Body of pancreas (tissue), 4 donors: Measurements from ENCODE around the gene CD300H. TPM values are rescaled to one million over a fixed set of nuclear protein-coding genes. Genes with fewer than 3 reads are reported as not detected.
A peak's percentile ranks its signal among the peaks of the same experiment; 100 is the strongest.

Experiments used
- ATAC-seq: fragments of 150-250 bp; one replicate; pipeline ENCODE4 v1.9.1; 2016
- DNase-seq, 4 donors: peaks; one replicate each; pipeline ENCODE4 v3.0.0-alpha.2; 2019
- H3K27ac ChIP-seq, 4 donors: fragments of 200-600 bp; sonication (generic); 1 replicate in 3 of 4; 2 replicates in 1 of 4; pipeline versions ENCODE4 v1.5.1 to v1.6.1; 2016 to 2019; ENCODE audit warnings: mild to moderate bottlenecking in 1 of 4, mixed read lengths in 1 of 4, moderate library complexity in 1 of 4
- H3K27me3 ChIP-seq, 2 donors: fragments of 200-600 bp; sonication (generic); one replicate each; pipeline ENCODE4 v1.6.0; 2016; ENCODE audit warnings: mild to moderate bottlenecking in 1 of 2
- H3K36me3 ChIP-seq, 2 donors: fragments of 200-600 bp; sonication (generic); replicated peaks in 1 of 2; 2 replicates each; pipeline ENCODE4 v1.5.1; 2016; ENCODE audit warnings: low read depth in 2 of 2; ENCODE audit not compliant: insufficient read depth in 1 of 2
- H3K4me1 ChIP-seq: fragments of 200-600 bp; sonication (generic); one replicate; pipeline ENCODE4 v1.6.0; 2016
- H3K4me3 ChIP-seq, 2 donors: fragments of 200-600 bp; sonication (generic); 1 replicate in 1 of 2; 2 replicates in 1 of 2; pipeline ENCODE4 v1.5.1; 2016 to 2019
- H3K9me3 ChIP-seq, 3 donors: fragments of 200-600 bp; sonication (generic); 1 replicate in 2 of 3; 2 replicates in 1 of 3; pipeline ENCODE4 v1.5.1; 2016
- POLR2A ChIP-seq, 3 donors: fragments of 450-650 bp; IDR thresholded peaks; one replicate each; pipeline ENCODE4 v1.6.1; 2016; ENCODE audit warnings: antibody characterized with exemption in 3 of 3, mild to moderate bottlenecking in 2 of 3
- WGBS, 2 donors: methylation state at CpG; one replicate each; pipeline ENCODE4 v1.1.5; 2017; 5-methylcytosine and 5-hydroxymethylcytosine counted together
- intact Hi-C: fragments of 100-400 bp; cut with DNase I; formaldehyde crosslinking; loops from one replicate; pipeline ENCODE4 v1.15.1; 2023
- total RNA-seq, 2 donors: library from RNA; depleted of rRNA; stranded (reverse); fragments of >200 nt; gene quantifications; one replicate each; pipeline ENCODE4 v1.1.0, GENCODE V29; 2016
- TF ChIP-seq, protein P1 (sequence below), 7 experiments: fragments of 450-650 bp in 4 of 7; fragments of 200-600 bp in 3 of 7; sonication (generic) in 3 of 7; IDR thresholded peaks; one replicate each; pipeline ENCODE4 v1.5.1; 2016 to 2019; ENCODE audit warnings: antibody characterized with exemption in 7 of 7

The CD300H gene
- total RNA-seq, 2 donors from 2014 or later = not detected

GRCh38 chr17:74599023-74599399 lies 31.7 kb upstream of the CD300H start:
- no peaks in the 10 kb centered on the region for H3K9me3 ChIP-seq
- TF ChIP-seq, protein P1, sequence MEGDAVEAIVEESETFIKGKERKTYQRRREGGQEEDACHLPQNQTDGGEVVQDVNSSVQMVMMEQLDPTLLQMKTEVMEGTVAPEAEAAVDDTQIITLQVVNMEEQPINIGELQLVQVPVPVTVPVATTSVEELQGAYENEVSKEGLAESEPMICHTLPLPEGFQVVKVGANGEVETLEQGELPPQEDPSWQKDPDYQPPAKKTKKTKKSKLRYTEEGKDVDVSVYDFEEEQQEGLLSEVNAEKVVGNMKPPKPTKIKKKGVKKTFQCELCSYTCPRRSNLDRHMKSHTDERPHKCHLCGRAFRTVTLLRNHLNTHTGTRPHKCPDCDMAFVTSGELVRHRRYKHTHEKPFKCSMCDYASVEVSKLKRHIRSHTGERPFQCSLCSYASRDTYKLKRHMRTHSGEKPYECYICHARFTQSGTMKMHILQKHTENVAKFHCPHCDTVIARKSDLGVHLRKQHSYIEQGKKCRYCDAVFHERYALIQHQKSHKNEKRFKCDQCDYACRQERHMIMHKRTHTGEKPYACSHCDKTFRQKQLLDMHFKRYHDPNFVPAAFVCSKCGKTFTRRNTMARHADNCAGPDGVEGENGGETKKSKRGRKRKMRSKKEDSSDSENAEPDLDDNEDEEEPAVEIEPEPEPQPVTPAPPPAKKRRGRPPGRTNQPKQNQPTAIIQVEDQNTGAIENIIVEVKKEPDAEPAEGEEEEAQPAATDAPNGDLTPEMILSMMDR (IDR thresholded peaks at IDR 0.05) = no peak
- TF ChIP-seq POLR2A (IDR thresholded peaks at IDR 0.05) = no peak
- H3K4me1 ChIP-seq = no peaks in the 10 kb centered on the region
- H3K36me3 ChIP-seq = no peaks in the 10 kb centered on the region
- WGBS, 2 donors = 4 to 8% methylated on average over 1 to 3 of the region's 3 CpGs
- H3K4me3 ChIP-seq = no peak overlapping the region
- ATAC-seq = no peak
- peaks cover 0 to 7% of the 10 kb centered on the region in 2 donors for H3K27me3 ChIP-seq
- peak in 1 of 4 donors; percentile 16 for DNase-seq
- H3K27ac ChIP-seq = no peak overlapping the region
- intact Hi-C loops = no loop called here

- ATAC-seq (no peak), DNase-seq (no peak)
- TF ChIP-seq POLR2A (IDR thresholded peaks at IDR 0.05) = no peak
- no peaks in the 10 kb centered on the region for H3K36me3 ChIP-seq
- no peak overlapping the region for H3K27ac ChIP-seq
- no peaks in the 10 kb centered on the region for H3K9me3 ChIP-seq
- 47% methylated on average over 4 of the region's 4 CpGs for WGBS, 2 donors
- H3K27me3 ChIP-seq = peaks cover 0 to 7% of the 10 kb centered on the region in 2 donors
- intact Hi-C loops = no loop called here
- no peak overlapping the region for H3K4me3 ChIP-seq
- H3K4me1 ChIP-seq = no peaks in the 10 kb centered on the region
Observed at GRCh38 chr17:74598346-74599022, 31.2 kb upstream of the CD300H start.

GRCh38 chr17:74597069-74597790 lies 29.9 kb upstream of the CD300H start:
- 56 to 64% methylated on average over 8 of the region's 8 CpGs for WGBS, 2 donors
- intact Hi-C loops = no loop called here
- H3K4me3 ChIP-seq = no peak overlapping the region
- H3K36me3 ChIP-seq = no peaks in the 10 kb centered on the region
- no peaks in the 10 kb centered on the region for H3K9me3 ChIP-seq
- TF ChIP-seq POLR2A (IDR thresholded peaks at IDR 0.05) = no peak
- TF ChIP-seq, protein P1 (IDR thresholded peaks at IDR 0.05) = no peak
- no peak overlapping the region for H3K27ac ChIP-seq
- ATAC-seq (no peak), DNase-seq (no peak)
- no peaks in the 10 kb centered on the region for H3K4me1 ChIP-seq
- peaks cover 0 to 7% of the 10 kb centered on the region in 2 donors for H3K27me3 ChIP-seq

GRCh38 chr17:74595037-74595750 lies 27.9 kb upstream of the CD300H start:
- ATAC-seq = no peak
- TF ChIP-seq, protein P1 (IDR thresholded peaks at IDR 0.05) = no peak
- no peak for TF ChIP-seq POLR2A (IDR thresholded peaks at IDR 0.05)
- intact Hi-C loops = no loop called here
- H3K4me3 ChIP-seq = no peak overlapping the region
- whole genome bisulfite sequencing, 2 donors = 60 to 62% methylated on average over 6 of the region's 6 CpGs
- H3K4me1 ChIP-seq = no peaks in the 10 kb centered on the region
- H3K9me3 ChIP-seq = no peaks in the 10 kb centered on the region
- no peaks in the 10 kb centered on the region for H3K27me3 ChIP-seq
- H3K27ac ChIP-seq = no peak overlapping the region
- H3K36me3 ChIP-seq = no peaks in the 10 kb centered on the region
- DNase-seq = no peak
